Gastrocnemius medialis (tissue), 4 donors: Measurements from ENCODE around the gene EIF2S2.

Source experiments
- POLR2A ChIP-seq, 2 donors: fragments of 450-650 bp; IDR thresholded peaks; one replicate each; pipeline ENCODE4 v1.6.1; 2017; ENCODE audit warnings: antibody characterized with exemption in 2 of 2, mild to moderate bottlenecking in 2 of 2, moderate library complexity in 2 of 2
- TF ChIP-seq, protein P1 (sequence below), 5 experiments: fragments of 450-650 bp in 3 of 5; fragments of 200-600 bp in 2 of 5; sonication (generic) in 2 of 5; IDR thresholded peaks in 4 of 5; conservative IDR thresholded peaks in 1 of 5; 1 replicate in 4 of 5; 2 replicates in 1 of 5; pipeline ENCODE4 v1.5.1; 2016 to 2019; ENCODE audit warnings: antibody characterized with exemption in 5 of 5, mild to moderate bottlenecking in 3 of 5, moderate library complexity in 3 of 5

DNA sequence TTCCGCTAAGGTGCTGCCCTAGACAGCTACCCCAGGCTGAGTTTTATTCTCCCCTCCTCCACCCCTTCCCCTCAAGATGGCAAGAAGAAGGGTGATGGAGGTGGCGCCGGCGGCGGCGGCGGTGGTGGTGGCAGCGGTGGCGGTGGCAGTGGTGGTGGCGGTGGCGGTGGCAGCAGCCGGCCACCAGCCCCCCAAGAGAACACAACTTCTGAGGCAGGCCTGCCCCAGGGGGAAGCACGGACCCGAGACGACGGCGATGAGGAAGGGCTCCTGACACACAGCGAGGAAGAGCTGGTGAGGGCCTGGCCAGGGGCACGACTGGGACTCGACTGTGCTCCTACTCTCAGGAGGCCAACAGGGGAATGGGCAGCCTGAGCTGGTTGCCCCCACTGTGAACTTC is 35.1 kb downstream of the EIF2S2 start:
- TF ChIP-seq, protein P1, sequence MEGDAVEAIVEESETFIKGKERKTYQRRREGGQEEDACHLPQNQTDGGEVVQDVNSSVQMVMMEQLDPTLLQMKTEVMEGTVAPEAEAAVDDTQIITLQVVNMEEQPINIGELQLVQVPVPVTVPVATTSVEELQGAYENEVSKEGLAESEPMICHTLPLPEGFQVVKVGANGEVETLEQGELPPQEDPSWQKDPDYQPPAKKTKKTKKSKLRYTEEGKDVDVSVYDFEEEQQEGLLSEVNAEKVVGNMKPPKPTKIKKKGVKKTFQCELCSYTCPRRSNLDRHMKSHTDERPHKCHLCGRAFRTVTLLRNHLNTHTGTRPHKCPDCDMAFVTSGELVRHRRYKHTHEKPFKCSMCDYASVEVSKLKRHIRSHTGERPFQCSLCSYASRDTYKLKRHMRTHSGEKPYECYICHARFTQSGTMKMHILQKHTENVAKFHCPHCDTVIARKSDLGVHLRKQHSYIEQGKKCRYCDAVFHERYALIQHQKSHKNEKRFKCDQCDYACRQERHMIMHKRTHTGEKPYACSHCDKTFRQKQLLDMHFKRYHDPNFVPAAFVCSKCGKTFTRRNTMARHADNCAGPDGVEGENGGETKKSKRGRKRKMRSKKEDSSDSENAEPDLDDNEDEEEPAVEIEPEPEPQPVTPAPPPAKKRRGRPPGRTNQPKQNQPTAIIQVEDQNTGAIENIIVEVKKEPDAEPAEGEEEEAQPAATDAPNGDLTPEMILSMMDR (IDR thresholded peaks at IDR 0.05 in 4 of 5, conservative IDR thresholded peaks at IDR 0.05 in 1 of 5), result no peak
- TF ChIP-seq POLR2A (IDR thresholded peaks at IDR 0.05), result no peak
